Activated naive CD4-positive, alpha-beta T cell treated with anti-CD3 and anti-CD28 coated beads for 36 hours (primary cell): ENCODE results near the gene FRAS1. TPM values are rescaled to one million over a fixed set of nuclear protein-coding genes. Genes with fewer than 3 reads are reported as not detected.

Source experiments
- CTCF ChIA-PET: fragments of 350-600 bp; sonication (Branson Sonifier 250); formaldehyde crosslinking; loops from one replicate; lab custom pipeline; 2021; ENCODE audit warnings: antibody characterized with exemption; lab: Charles Lee
- DNase-seq: peaks from one replicate; pipeline ENCODE4 v3.0.0-alpha.2; 2020
- H3K27ac Mint-ChIP-seq: one replicate; pipeline ENCODE4 v1.8.0; 2021; ENCODE audit warnings: mild to moderate bottlenecking, mixed read lengths
- H3K27me3 Mint-ChIP-seq: one replicate; pipeline ENCODE4 v1.8.0; 2021; ENCODE audit warnings: low read depth, mixed read lengths
- H3K36me3 Mint-ChIP-seq: one replicate; pipeline ENCODE4 v1.8.0; 2021; ENCODE audit warnings: low read depth, mixed read lengths
- H3K4me1 Mint-ChIP-seq: one replicate; pipeline ENCODE4 v1.8.0; 2021; ENCODE audit warnings: low read depth, mixed read lengths
- H3K4me3 Mint-ChIP-seq: one replicate; pipeline ENCODE4 v1.8.0; 2021; ENCODE audit warnings: mild to moderate bottlenecking, moderate library complexity, mixed read lengths
- H3K9me3 Mint-ChIP-seq: one replicate; pipeline ENCODE4 v1.8.0; 2021; ENCODE audit warnings: mixed read lengths
- intact Hi-C: fragments of 100-400 bp; cut with micrococcal nuclease; formaldehyde crosslinking; loops from one replicate; pipeline ENCODE4 v1.15.1; 2023
- total RNA-seq, 2 experiments: library from RNA; stranded (reverse); gene quantifications; one replicate each; pipeline ENCODE4 v1.2.3, GENCODE V29; 2021

FRAS1 gene
- total RNA-seq, 2 experiments from 2014 or later: not detected

DNA sequence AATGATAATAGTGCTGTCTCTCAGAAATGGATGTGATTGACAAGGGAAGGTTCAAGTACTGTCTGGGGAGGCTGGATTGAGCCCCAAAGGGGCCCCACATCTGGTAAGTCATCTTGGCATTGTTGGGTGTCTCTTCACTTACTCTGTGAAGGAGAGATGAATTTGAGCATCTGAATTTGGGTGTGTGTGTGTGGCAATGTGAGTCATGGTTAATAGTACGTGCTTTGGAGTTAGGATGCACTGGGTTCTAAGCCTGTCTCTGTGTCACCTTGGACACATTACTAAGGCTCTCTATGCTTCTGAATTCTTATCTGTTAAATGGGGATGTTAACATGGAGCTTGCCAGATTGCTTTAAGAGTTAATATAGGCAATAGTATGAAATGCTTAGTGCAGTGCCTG, 80.4 kb downstream of the FRAS1 start:
- no peaks in the 10 kb centered on the region for H3K9me3 Mint-ChIP-seq
- no peak for DNase-seq
- H3K4me3 Mint-ChIP-seq: no peak overlapping the region
- H3K27ac Mint-ChIP-seq: no peak overlapping the region
- CTCF ChIA-PET: no interaction called here
- intact Hi-C loops: no loop called here
- peaks cover 2% of the 10 kb centered on the region for H3K27me3 Mint-ChIP-seq
- H3K4me1 Mint-ChIP-seq: no peaks in the 10 kb centered on the region
- no peaks in the 10 kb centered on the region for H3K36me3 Mint-ChIP-seq

DNA sequence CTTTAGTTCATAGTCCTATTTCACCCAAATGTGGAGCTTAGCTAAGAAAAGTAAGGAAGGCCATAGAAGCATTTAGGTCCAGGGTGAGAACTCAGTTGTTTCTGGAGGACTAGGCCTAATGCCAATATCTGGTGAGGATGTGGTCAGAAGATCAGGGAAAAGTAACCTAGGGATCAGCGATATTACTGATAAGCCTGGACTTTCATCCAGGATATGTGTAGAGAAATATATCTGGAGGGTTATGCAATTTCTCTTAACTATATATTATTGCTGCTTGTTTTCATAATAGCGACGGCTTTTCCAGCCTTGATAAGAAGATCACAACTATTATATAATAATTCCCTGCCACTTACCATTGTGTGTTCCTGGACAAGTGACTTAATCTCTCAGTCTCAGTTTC, 81.1 kb downstream of the FRAS1 start:
- no peak overlapping the region for H3K4me3 Mint-ChIP-seq
- CTCF ChIA-PET: no interaction called here
- H3K36me3 Mint-ChIP-seq: no peaks in the 10 kb centered on the region
- no peaks in the 10 kb centered on the region for H3K4me1 Mint-ChIP-seq
- no peak for DNase-seq
- intact Hi-C loops: no loop called here
- peaks cover 2% of the 10 kb centered on the region for H3K27me3 Mint-ChIP-seq
- H3K9me3 Mint-ChIP-seq: no peaks in the 10 kb centered on the region
- no peak overlapping the region for H3K27ac Mint-ChIP-seq

DNA sequence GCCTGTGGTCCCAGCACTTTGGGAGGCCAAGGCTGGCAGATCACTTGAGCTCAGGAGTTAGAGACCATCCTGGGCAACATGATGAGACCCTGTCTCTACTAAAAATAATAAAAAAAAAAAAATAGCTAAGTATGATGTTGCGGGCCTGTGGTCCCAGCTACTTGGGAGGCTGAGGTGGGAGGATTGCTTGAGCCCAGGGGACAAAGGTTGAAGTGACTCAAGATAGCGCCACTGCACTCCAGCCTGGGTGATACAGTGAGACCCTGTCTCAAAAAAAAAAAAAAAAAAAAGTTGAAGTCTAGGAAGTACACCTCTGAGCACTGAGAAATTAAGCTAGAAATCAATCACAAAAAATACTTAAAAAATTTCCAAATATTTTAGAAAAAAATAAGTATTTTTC, 86.5 kb downstream of the FRAS1 start:
- no peaks in the 10 kb centered on the region for H3K27me3 Mint-ChIP-seq
- intact Hi-C loops: no loop called here

DNA sequence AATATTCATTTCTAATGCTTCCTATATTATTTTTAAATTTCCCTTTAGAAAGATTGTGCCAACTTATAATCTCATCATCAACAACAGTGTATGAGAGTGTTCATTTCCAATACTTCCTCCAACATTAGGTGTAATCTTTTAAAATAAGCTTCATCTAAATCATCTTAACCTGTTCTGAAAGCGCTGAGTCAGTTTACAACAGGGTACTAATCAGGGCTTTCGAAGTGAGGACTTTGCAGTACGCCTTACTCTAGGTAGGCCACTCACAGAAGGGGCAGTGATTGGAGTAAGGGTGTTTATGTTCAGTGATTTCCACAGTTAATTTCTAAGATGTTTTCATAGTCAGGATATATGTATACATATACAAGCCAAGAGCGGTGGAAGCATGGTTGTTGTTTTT, 87.9 kb downstream of the FRAS1 start:
- Mint-ChIP-seq H3K9me3 (no peaks in the 10 kb centered on the region), H3K27me3 (no peaks in the 10 kb centered on the region), H3K4me1 (no peaks in the 10 kb centered on the region), H3K36me3 (no peaks in the 10 kb centered on the region), H3K27ac (no peak overlapping the region), H3K4me3 (no peak overlapping the region)
- DNase-seq: no peak
- CTCF ChIA-PET: no interaction called here
- intact Hi-C loops: no loop called here

More for the DNA sequence above, 86.5 kb downstream of the FRAS1 start:
- CTCF ChIA-PET: interaction anchor here (0.7 kb wide), 1 partner anchor 13 kb away, joined by 3 read pairs; no protein-coding TSS in a partner anchor
- no peak for DNase-seq
- Mint-ChIP-seq H3K4me1 (no peaks in the 10 kb centered on the region), H3K36me3 (no peaks in the 10 kb centered on the region), H3K9me3 (no peaks in the 10 kb centered on the region), H3K4me3 (no peak overlapping the region), H3K27ac (no peak overlapping the region)

DNA sequence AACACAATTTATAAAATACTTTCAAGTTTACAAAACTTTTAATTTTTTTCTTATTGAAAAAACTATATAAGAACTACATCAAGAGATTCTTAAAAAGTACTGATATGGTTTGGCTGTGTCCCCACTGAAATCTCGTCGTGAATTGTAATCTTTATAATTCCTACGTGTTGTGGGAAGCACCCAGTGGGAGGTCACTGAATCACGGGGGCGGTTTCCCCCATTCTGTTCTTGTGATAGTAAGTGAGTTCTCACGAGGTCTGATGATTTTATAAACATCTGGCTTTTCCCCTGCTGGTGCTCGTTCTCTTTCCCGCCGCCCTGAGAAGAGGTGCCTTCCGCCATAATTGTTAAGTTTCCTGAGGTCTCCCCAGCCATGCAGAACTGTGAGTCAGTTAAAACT, 88.5 kb downstream of the FRAS1 start:
- H3K36me3 Mint-ChIP-seq: no peaks in the 10 kb centered on the region
- no peak overlapping the region for H3K4me3 Mint-ChIP-seq
- no peaks in the 10 kb centered on the region for H3K4me1 Mint-ChIP-seq
- H3K9me3 Mint-ChIP-seq: no peaks in the 10 kb centered on the region
- intact Hi-C loops: no loop called here
- H3K27me3 Mint-ChIP-seq: no peaks in the 10 kb centered on the region
- CTCF ChIA-PET: interaction anchor here (0.6 kb wide), 1 partner anchor 21 kb away, joined by 3 read pairs; no protein-coding TSS in a partner anchor
- no peak overlapping the region for H3K27ac Mint-ChIP-seq
- DNase-seq: no peak

DNA sequence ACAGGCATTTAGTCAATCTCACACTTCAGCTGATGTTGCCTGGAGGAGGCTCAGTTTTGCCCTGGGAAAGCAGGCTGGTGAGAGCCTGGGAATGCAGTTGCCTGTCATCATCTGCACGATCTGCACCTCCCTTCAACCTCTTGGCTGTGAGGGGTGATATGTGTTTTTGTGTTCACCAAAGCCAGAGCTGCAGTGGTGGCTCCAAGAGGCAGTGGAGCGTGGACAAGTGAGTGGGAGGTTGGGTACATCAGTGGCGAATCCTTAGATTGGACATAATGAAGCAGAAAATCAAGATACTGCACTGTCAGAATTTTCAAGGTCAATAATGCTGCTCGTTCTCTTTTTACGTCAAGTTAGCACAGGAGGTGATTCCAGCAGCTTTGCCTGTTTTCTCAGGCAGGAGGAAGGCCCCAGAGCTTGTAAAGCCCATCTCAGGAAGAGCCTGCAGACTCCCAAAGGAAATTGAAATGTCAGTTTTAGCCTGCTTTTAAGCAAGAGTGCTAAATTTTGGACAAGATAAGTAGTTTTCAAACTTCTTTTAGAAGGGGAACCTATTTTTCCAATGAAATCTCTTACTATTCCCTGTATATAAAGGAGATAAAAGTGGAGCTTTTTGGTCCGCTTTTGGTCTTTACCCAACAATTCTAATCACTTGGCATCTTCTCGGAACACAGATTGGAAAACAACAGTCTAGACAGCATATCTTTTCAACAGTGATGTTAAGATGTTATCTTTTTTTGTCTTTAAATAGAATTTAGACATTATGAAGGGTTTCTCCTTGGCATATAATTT, 92.8 kb downstream of the FRAS1 start:
- Mint-ChIP-seq H3K4me1 (no peaks in the 10 kb centered on the region), H3K27ac (no peak overlapping the region), H3K27me3 (no peaks in the 10 kb centered on the region), H3K9me3 (no peaks in the 10 kb centered on the region), H3K4me3 (no peak overlapping the region), H3K36me3 (no peaks in the 10 kb centered on the region)
- CTCF ChIA-PET: interaction anchor here (0.6 kb wide), 1 partner anchor 149 kb away, joined by 4 read pairs; no protein-coding TSS in a partner anchor
- intact Hi-C loops: no loop called here
- no peak for DNase-seq

DNA sequence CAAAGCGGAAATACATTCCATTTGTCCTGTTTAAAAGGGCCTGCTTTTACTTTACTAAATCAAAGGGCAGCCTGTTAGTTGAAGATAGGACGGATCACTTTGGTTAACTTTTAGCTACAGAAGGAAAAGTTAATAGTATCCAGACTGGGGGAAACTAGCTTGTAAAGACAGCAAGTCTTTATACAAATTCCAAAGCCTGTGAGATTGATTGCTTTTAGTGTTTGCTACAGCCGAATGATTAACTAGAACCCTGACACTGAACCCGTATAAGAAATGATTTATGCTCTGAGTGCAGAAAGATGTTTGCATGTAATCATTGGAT, 93.4 kb downstream of the FRAS1 start:
- CTCF ChIA-PET: interaction anchor here (0.6 kb wide), 1 partner anchor 149 kb away, joined by 4 read pairs; no protein-coding TSS in a partner anchor
- Mint-ChIP-seq H3K9me3 (no peaks in the 10 kb centered on the region), H3K4me1 (no peaks in the 10 kb centered on the region)

DNA sequence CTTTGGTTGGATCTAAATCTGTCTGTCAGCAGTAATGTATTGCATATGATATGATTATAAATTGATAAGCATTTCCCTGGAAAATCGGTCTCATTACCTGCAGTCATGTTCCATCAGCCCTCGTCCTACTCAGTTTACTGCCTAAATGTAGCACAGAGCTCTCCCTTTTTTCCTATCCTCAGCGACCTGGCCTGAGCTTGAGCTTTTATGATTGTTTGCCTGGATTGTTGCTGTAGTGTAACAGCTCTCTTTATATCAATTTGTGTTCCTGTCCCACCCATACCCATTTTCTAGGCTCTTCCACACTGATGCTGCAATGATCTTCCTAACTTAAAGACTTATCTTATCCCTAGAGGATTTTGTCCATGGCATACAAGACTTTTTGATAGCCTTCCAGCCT, 95.7 kb downstream of the FRAS1 start:
- DNase-seq: no peak
- CTCF ChIA-PET: no interaction called here
- Mint-ChIP-seq H3K9me3 (no peaks in the 10 kb centered on the region), H3K4me1 (no peaks in the 10 kb centered on the region), H3K27me3 (peaks cover 4% of the 10 kb centered on the region), H3K36me3 (no peaks in the 10 kb centered on the region), H3K4me3 (no peak overlapping the region), H3K27ac (no peak overlapping the region)
- intact Hi-C loops: no loop called here

More for the DNA sequence above, 93.4 kb downstream of the FRAS1 start:
- intact Hi-C loops: no loop called here
- Mint-ChIP-seq H3K4me3 (no peak overlapping the region), H3K36me3 (no peaks in the 10 kb centered on the region), H3K27me3 (no peaks in the 10 kb centered on the region), H3K27ac (no peak overlapping the region)
- no peak for DNase-seq

DNA sequence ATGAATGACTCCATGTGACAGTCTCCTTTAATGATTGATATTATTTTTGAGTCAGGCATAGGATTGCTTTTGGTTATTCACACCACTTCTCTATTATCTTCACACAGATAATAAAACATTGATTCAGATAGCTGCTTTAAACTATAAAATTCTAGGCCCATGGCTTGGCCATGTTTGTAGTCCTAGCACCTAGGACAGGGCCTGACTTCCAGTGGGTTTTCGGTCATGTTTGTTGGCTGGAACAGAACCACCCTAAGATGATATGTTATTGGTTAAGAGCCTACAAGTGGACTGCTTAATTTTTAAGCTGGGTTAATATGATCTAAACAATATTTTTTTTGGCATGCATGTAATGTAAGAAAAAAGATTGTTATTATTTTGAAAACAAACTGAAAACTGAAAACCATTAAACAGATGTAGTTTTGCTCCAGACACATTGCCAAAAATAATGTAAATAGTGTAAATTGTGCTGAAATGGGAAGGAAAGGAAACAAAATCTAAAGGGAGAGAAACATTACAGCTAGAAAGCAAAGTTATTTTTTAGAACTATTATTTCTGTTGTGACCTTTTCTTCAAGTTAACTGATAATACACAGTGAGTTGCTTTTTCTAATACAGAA, 98.0 kb downstream of the FRAS1 start:
- Mint-ChIP-seq H3K4me1 (no peaks in the 10 kb centered on the region), H3K27me3 (peaks cover 13% of the 10 kb centered on the region), H3K27ac (no peak overlapping the region), H3K36me3 (no peaks in the 10 kb centered on the region), H3K4me3 (no peak overlapping the region), H3K9me3 (no peaks in the 10 kb centered on the region)
- CTCF ChIA-PET: no interaction called here
- intact Hi-C loops: no loop called here
- no peak for DNase-seq

DNA sequence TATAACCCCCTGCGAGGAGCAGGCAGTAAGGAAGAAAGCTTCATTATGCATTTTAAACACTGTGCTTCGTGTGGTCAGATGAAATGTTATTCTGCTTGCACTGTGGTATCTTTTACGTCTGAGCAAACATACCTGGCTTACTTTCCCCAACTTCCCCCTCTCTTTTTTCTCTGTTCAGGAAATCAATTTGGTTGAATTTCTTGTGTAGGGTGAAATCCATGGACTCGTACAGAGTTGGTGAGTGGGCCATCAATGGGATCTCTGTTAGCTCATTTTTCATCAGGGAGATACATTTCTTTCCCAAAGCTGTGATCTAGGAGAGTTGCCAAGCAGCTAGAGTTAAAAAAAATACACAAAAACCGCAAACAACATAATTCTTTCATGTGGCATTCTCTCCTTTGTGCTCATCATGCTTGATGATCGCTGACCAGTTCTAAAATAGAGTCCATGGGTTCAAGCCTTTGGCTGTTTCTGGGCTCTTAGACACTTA, 98.5 kb downstream of the FRAS1 start:
- H3K4me3 Mint-ChIP-seq: no peak overlapping the region
- DNase-seq: no peak
- H3K9me3 Mint-ChIP-seq: no peaks in the 10 kb centered on the region
- no peaks in the 10 kb centered on the region for H3K36me3 Mint-ChIP-seq
- peaks cover 16% of the 10 kb centered on the region for H3K27me3 Mint-ChIP-seq
- H3K27ac Mint-ChIP-seq: no peak overlapping the region
- intact Hi-C loops: no loop called here
- CTCF ChIA-PET: interaction anchor here (0.5 to 0.6 kb wide), 3 partner anchors 95 to 414 kb away, joined by 3 to 5 read pairs (median 4); no protein-coding TSS in a partner anchor
- H3K4me1 Mint-ChIP-seq: no peaks in the 10 kb centered on the region

DNA sequence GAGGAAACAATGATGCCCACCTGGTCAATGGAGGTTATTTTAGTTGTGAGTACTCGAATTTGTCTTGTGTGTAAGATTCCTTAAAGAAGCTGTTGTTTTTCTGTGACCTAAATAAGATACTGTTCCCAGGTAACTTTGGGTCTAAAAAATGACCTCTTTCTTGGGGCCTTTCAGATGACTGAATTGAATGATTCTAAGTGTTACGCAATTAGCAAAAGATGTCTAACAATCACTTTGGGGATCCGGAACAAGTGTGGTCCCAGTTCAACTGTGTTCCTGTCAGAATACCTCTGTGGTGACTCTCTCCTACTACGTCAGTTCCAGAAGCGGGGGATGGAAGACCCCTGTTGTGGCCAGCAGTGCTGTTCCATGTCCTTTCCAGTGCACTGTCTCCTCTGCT, 99.4 kb downstream of the FRAS1 start:
- CTCF ChIA-PET: no interaction called here

DNA sequence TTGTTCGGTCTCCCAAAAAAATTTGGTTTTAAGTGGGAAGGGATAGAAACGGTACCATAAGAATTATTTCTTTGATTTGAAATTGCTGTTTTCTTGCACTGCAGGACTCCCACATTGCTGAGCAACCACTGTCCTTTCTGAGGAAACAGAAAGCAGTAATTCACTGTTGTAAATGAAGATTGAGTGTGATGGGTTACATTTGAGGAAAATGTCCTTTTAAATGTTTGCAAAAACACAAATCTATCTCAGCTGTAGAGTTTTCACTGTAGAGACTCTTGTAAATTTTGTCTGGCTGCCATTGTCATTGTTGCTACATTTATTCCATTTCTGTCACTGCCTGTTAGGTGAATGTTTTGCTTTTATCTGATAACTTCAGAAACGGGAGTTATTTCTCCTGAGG, 105.2 kb downstream of the FRAS1 start:
- H3K4me1 Mint-ChIP-seq: no peaks in the 10 kb centered on the region
- peaks cover 20% of the 10 kb centered on the region for H3K27me3 Mint-ChIP-seq
- H3K4me3 Mint-ChIP-seq: no peak overlapping the region
- H3K9me3 Mint-ChIP-seq: no peaks in the 10 kb centered on the region
- CTCF ChIA-PET: no interaction called here
- intact Hi-C loops: no loop called here
- DNase-seq: no peak
- no peaks in the 10 kb centered on the region for H3K36me3 Mint-ChIP-seq
- no peak overlapping the region for H3K27ac Mint-ChIP-seq

More for the DNA sequence above, 99.4 kb downstream of the FRAS1 start:
- H3K27ac Mint-ChIP-seq: no peak overlapping the region
- no peaks in the 10 kb centered on the region for H3K9me3 Mint-ChIP-seq
- DNase-seq: no peak
- peaks cover 18% of the 10 kb centered on the region for H3K27me3 Mint-ChIP-seq
- H3K4me1 Mint-ChIP-seq: no peaks in the 10 kb centered on the region
- intact Hi-C loops: no loop called here
- no peaks in the 10 kb centered on the region for H3K36me3 Mint-ChIP-seq
- H3K4me3 Mint-ChIP-seq: no peak overlapping the region

DNA sequence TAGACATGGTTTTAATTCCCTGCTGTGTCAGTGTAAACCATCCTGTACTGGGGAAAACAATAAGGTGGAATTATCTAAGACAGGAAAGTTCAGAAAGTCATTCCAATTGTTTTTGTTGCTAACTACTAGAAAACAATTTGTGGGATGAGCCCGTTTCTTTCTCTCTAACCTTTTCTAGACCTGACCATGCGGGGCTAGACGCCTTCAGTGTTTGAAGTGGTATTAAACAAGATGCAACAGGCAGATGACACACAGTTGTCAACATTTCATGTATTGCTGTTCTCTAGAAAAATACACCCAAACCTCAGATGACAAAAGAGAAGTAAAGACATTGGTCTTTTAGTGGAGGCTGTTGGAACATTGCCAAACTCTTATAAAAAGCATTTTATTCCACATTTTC, 105.7 kb downstream of the FRAS1 start:
- H3K27ac Mint-ChIP-seq: no peak overlapping the region

More for the DNA sequence above, 105.7 kb downstream of the FRAS1 start:
- CTCF ChIA-PET: no interaction called here
- H3K27me3 Mint-ChIP-seq: peaks cover 18% of the 10 kb centered on the region
- no peak overlapping the region for H3K4me3 Mint-ChIP-seq
- no peaks in the 10 kb centered on the region for H3K36me3 Mint-ChIP-seq
- no peaks in the 10 kb centered on the region for H3K4me1 Mint-ChIP-seq
- intact Hi-C loops: no loop called here
- DNase-seq: no peak
- no peaks in the 10 kb centered on the region for H3K9me3 Mint-ChIP-seq
